Smooth muscle cell (in vitro differentiated cells): ENCODE measurements around the gene ISLR2. TPM values are rescaled to one million over a fixed set of nuclear protein-coding genes. Genes with fewer than 3 reads are reported as not detected.
"Not testable (repeated sequence)": the region's sequence is repeated elsewhere in the genome, so short reads cannot be mapped to it uniquely, and the experiment has no call there.

Source experiments
- DNase-seq: peaks from one replicate; lab custom pipeline; 2025; ENCODE audit not compliant: unreplicated experiment; lab: John Stamatoyannopoulos, UW
- H2AFZ ChIP-seq: fragments of 200-600 bp; sonication (generic); 2 replicates; pipeline ENCODE4 v1.6.0; 2016; ENCODE audit warnings: antibody characterized with exemption, low read depth, mild to moderate bottlenecking
- H3F3A ChIP-seq: fragments of 200-600 bp; sonication (generic); 2 replicates; pipeline ENCODE4 v1.6.0; 2017; ENCODE audit warnings: antibody characterized with exemption, low read depth
- H3K27ac ChIP-seq: fragments of 200-600 bp; sonication (generic); 2 replicates; pipeline ENCODE4 v1.5.1; 2016; ENCODE audit warnings: low read depth, mild to moderate bottlenecking
- H3K27me3 ChIP-seq: fragments of 200-600 bp; sonication (generic); 2 replicates; pipeline ENCODE4 v1.6.1; 2016; ENCODE audit warnings: low read depth, mild to moderate bottlenecking
- H3K36me3 ChIP-seq: fragments of 200-600 bp; sonication (generic); 2 replicates; pipeline ENCODE4 v1.5.1; 2016; ENCODE audit warnings: low read depth
- H3K4me1 ChIP-seq: fragments of 200-600 bp; sonication (generic); 2 replicates; pipeline ENCODE4 v1.5.1; 2016; ENCODE audit warnings: low read depth
- H3K4me2 ChIP-seq: fragments of 200-600 bp; sonication (generic); 2 replicates; pipeline ENCODE4 v1.6.0; 2016; ENCODE audit warnings: mild to moderate bottlenecking
- H3K4me3 ChIP-seq: fragments of 200-600 bp; sonication (generic); 2 replicates; pipeline ENCODE4 v1.5.1; 2016; ENCODE audit warnings: mild to moderate bottlenecking
- H3K79me2 ChIP-seq: fragments of 200-600 bp; sonication (generic); 2 replicates; pipeline ENCODE4 v1.6.0; 2016; ENCODE audit warnings: low read depth, mild to moderate bottlenecking
- H3K9ac ChIP-seq: fragments of 200-600 bp; sonication (generic); 2 replicates; pipeline ENCODE4 v1.6.0; 2016; ENCODE audit warnings: low read depth
- H3K9me3 ChIP-seq: fragments of 200-600 bp; sonication (generic); replicated peaks from 2 replicates; pipeline ENCODE4 v1.5.1; 2016; ENCODE audit warnings: low read depth
- H4K20me1 ChIP-seq: fragments of 200-600 bp; sonication (generic); 2 replicates; pipeline ENCODE4 v1.6.0; 2016; ENCODE audit warnings: low read depth
- CTCF ChIP-seq: fragments of 200-600 bp; sonication (generic); IDR thresholded peaks from 2 replicates; pipeline ENCODE4 v1.5.1; 2017; ENCODE audit warnings: borderline replicate concordance, mild to moderate bottlenecking, antibody characterized with exemption; ENCODE audit not compliant: insufficient read depth, poor library complexity, severe bottlenecking
- WGBS: methylation state at CpG from one replicate; pipeline ENCODE4 v1.1.7; 2016; ENCODE audit warnings: low lambda C conversion rate; 5-methylcytosine and 5-hydroxymethylcytosine counted together
- polyA plus RNA-seq: library from polyadenylated mRNA; unstranded; fragments of >200 nt; fragmentation: Nextera tagmentation; extraction: Ambion mirVana; gene quantifications from 2 replicates; pipeline ENCODE4 v1.2.1, GENCODE V29; 2016
- total RNA-seq: library from RNA; depleted of rRNA; stranded (reverse); fragments of >200 nt; gene quantifications from 2 replicates; pipeline ENCODE4 v1.2.3, GENCODE V29; 2014

ISLR2 gene
- total and polyA plus RNA-seq, 2 experiments from 2014 or later: 3.0 to 3.8 TPM

GRCh38 chr15:74158855-74159650 is 28.7 kb downstream of the ISLR2 start:
- DNase-seq: no peak
- Histone ChIP-seq H3K27me3 (no peaks in the 10 kb centered on the region), H3K4me2 (no peak overlapping the region), H3K4me3 (no peak overlapping the region), H4K20me1 (no peaks in the 10 kb centered on the region), H3F3A (no peaks in the 10 kb centered on the region), H3K79me2 (no peaks in the 10 kb centered on the region), H3K9ac (no peak overlapping the region), H3K9me3 (no peaks in the 10 kb centered on the region), H3K27ac (no peak overlapping the region), H3K4me1 (no peaks in the 10 kb centered on the region), H3K36me3 (no peaks in the 10 kb centered on the region), H2AFZ (no peak overlapping the region)
- WGBS: 72% methylated on average over 5 of the region's 5 CpGs
- no peak for TF ChIP-seq CTCF

- H3K9me3 ChIP-seq: no peaks in the 10 kb centered on the region
- no peaks in the 10 kb centered on the region for H3K36me3 ChIP-seq
- no peak overlapping the region for H3K4me2 ChIP-seq
- H2AFZ ChIP-seq: no peak overlapping the region
- WGBS: 81% methylated on average over 1 of the region's 1 CpG
- no peak overlapping the region for H3K27ac ChIP-seq
- H3F3A ChIP-seq: no peaks in the 10 kb centered on the region
- no peaks in the 10 kb centered on the region for H3K4me1 ChIP-seq
- TF ChIP-seq CTCF: no peak
- no peaks in the 10 kb centered on the region for H3K79me2 ChIP-seq
- no peaks in the 10 kb centered on the region for H3K27me3 ChIP-seq
- H3K9ac ChIP-seq: no peak overlapping the region
- H3K4me3 ChIP-seq: no peak overlapping the region
- no peaks in the 10 kb centered on the region for H4K20me1 ChIP-seq
- DNase-seq: no peak
Measured at GRCh38 chr15:74159773-74160172, 29.4 kb downstream of the ISLR2 start.

GRCh38 chr15:74160390-74160789 is 30.0 kb downstream of the ISLR2 start:
- H3K27ac ChIP-seq, H4K20me1 ChIP-seq, H2AFZ ChIP-seq, H3K4me1 ChIP-seq, H3K27me3 ChIP-seq, H3F3A ChIP-seq, H3K4me3 ChIP-seq, H3K36me3 ChIP-seq, H3K9me3 ChIP-seq, DNase-seq, H3K9ac ChIP-seq, H3K4me2 ChIP-seq, H3K79me2 ChIP-seq: not testable (repeated sequence)
- 93% methylated on average over 3 of the region's 3 CpGs for WGBS

- H2AFZ ChIP-seq, DNase-seq, H3K4me3 ChIP-seq, H3K4me2 ChIP-seq, H4K20me1 ChIP-seq, H3K9me3 ChIP-seq, H3K27me3 ChIP-seq, H3K79me2 ChIP-seq, H3F3A ChIP-seq, H3K27ac ChIP-seq, H3K9ac ChIP-seq, H3K4me1 ChIP-seq, H3K36me3 ChIP-seq: not testable (repeated sequence)
- WGBS: 95% methylated on average over 3 of the region's 3 CpGs
Measured at GRCh38 chr15:74162195-74162536, 31.8 kb downstream of the ISLR2 start.
